ENCODE measurements around the gene RTP5. TPM values are rescaled to one million over a fixed set of nuclear protein-coding genes. Genes with fewer than 3 reads are reported as not detected.

RTP5 gene
- total and polyA plus RNA-seq, 2 donors (not counting 3 experiments of a cell fraction or from before 2014, with no cell fraction given): not detected

DNA sequence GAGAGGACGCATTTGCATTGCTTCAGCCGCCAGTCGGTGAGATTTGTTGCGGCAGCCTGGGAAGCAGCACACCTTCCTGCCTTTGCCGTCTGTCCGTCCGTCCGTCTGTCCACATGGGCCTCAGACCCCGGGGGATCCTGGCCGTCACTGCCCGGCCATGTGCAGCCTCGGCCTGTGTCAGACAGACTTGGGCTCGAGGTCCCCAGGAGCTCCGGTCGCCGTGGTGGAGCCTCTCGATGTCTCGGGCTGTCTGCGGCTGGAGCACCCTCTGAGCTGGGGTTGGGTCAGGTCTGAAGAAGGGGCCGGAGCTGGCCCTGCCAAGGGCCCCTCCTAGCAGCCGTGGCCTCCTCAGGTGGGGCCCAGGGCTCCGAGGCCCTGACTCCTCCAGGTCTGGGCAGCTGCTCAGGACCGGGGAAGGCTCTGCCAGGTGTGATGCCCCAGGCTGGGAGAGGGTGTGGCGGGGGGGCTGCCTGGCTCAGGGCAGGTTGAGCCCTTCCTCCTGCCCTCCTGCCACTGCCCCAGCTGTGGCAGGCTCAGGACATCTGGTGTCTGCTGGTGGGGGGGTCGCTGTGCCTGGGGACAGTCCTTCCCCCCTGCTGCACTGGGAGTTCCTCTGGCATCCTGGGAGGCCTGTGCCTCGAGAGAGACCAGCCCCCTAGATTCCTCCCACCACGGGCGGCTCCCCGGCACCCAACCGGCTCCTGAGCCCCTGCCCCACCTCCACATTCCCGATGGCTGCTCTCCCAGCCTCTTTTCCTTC lies 48.7 kb upstream of the RTP5 start:
- CTCF ChIA-PET: no interaction called here
- no peaks in the 10 kb centered on the region for H3K79me2 ChIP-seq (ENCODE audit: control insufficient read depth, insufficient read depth, low read length)
- POLR2A ChIA-PET: no interaction called here
- no peaks in the 10 kb centered on the region for H3K9me1 ChIP-seq (replicated peaks; ENCODE audit: control insufficient read depth, extremely low read depth, insufficient read depth, low read length)
- no peak overlapping the region for H2AFZ ChIP-seq (ENCODE audit: low read depth, low read length)
- dilution Hi-C loops (cut with MboI; ENCODE audit: extremely low pct_ligation_motif_present, low sequenced_read_pairs) (no loop called here), intact Hi-C loops (cut with micrococcal nuclease) (no loop called here)
- H3K36me3 ChIP-seq (ENCODE audit: control insufficient read depth in 2 of 2, extremely low read depth in 1 of 2, insufficient read depth in 2 of 2, low read length in 2 of 2): no peaks in the 10 kb centered on the region
- peaks cover 6% of the 10 kb centered on the region for H3K4me1 ChIP-seq (ENCODE audit: control insufficient read depth, extremely low read depth, insufficient read depth, low read length)
- H3K9ac ChIP-seq (replicated peaks; ENCODE audit: extremely low read depth, insufficient read depth, low read length): no peak overlapping the region
- H3K4me3 ChIP-seq (replicated peaks in 1 of 3; ENCODE audit: insufficient read depth in 1 of 3, low read depth in 1 of 3, low read length in 3 of 3): no peak overlapping the region
- BruUV-seq (replicated peaks): no TSS peak
- DNase-seq (ENCODE audit: low read depth, low spot score) (no peak), FAIRE-seq (no peak)
- H3K4me2 ChIP-seq (ENCODE audit: insufficient read depth, low read length): no peak overlapping the region
- no peaks in the 10 kb centered on the region for H4K20me1 ChIP-seq (replicated peaks; ENCODE audit: control insufficient read depth, extremely low read depth, insufficient read depth, low read length)
- H3K27me3 ChIP-seq (ENCODE audit: control insufficient read depth in 2 of 2, insufficient read depth in 2 of 2, low read length in 2 of 2): no peaks in the 10 kb centered on the region
- TF ChIP-seq FOS (IDR thresholded peaks at IDR 0.05; ENCODE audit: borderline replicate concordance, insufficient read depth, low read length) (no peak), EZH2 (IDR thresholded peaks at IDR 0.05; ENCODE audit: borderline replicate concordance, low read depth, low read length, severe bottlenecking) (no peak), GATA2 (IDR thresholded peaks at IDR 0.05; ENCODE audit: insufficient read depth, insufficient read length, low read depth, low read length) (no peak), MYC (IDR thresholded peaks at IDR 0.05; ENCODE audit: low read depth, low read length) (no peak), POLR2AphosphoS5 (IDR thresholded peaks at IDR 0.05; ENCODE audit: insufficient read depth, low read depth, low read length) (no peak), POLR2A (IDR thresholded peaks at IDR 0.05; ENCODE audit: low read depth, low read length) (no peak), JUN (IDR thresholded peaks at IDR 0.05; ENCODE audit: borderline replicate concordance, insufficient read depth, insufficient read length, low read depth) (no peak)
- TF ChIP-seq, protein P1, sequence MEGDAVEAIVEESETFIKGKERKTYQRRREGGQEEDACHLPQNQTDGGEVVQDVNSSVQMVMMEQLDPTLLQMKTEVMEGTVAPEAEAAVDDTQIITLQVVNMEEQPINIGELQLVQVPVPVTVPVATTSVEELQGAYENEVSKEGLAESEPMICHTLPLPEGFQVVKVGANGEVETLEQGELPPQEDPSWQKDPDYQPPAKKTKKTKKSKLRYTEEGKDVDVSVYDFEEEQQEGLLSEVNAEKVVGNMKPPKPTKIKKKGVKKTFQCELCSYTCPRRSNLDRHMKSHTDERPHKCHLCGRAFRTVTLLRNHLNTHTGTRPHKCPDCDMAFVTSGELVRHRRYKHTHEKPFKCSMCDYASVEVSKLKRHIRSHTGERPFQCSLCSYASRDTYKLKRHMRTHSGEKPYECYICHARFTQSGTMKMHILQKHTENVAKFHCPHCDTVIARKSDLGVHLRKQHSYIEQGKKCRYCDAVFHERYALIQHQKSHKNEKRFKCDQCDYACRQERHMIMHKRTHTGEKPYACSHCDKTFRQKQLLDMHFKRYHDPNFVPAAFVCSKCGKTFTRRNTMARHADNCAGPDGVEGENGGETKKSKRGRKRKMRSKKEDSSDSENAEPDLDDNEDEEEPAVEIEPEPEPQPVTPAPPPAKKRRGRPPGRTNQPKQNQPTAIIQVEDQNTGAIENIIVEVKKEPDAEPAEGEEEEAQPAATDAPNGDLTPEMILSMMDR (IDR thresholded peaks at IDR 0.05; ENCODE audit: extremely low read depth in 1 of 2, insufficient read depth in 1 of 2, low read depth in 1 of 2, low read length in 2 of 2): no peak
- TF ChIP-seq, protein P2, sequence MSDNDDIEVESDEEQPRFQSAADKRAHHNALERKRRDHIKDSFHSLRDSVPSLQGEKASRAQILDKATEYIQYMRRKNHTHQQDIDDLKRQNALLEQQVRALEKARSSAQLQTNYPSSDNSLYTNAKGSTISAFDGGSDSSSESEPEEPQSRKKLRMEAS (IDR thresholded peaks at IDR 0.05; ENCODE audit: insufficient read depth, insufficient read length): no peak
- no peaks in the 10 kb centered on the region for H3K9me3 ChIP-seq (replicated peaks; ENCODE audit: control insufficient read depth, insufficient read depth, low read length)
- no peak overlapping the region for H3K27ac ChIP-seq (ENCODE audit: insufficient read depth, low read depth, low read length)
